ENCODE results near the gene KRT77. TPM values are rescaled to one million over a fixed set of nuclear protein-coding genes. Genes with fewer than 3 reads are reported as not detected.

Gene KRT77
- total and polyA plus RNA-seq, 2 experiments from 2014 or later, result not detected

GRCh38 chr12:52682938-52683574, 20.3 kb downstream of the KRT77 start:
- no peak overlapping the region for H3K27ac Mint-ChIP-seq
- H3K27me3 Mint-ChIP-seq (ENCODE audit: insufficient read depth, low read depth, poor library complexity), result peaks cover 3% of the 10 kb centered on the region
- ATAC-seq (no peak), DNase-seq (ENCODE audit: low spot score) (no peak)
- Histone ChIP-seq H3K9me2 (ENCODE audit: insufficient read depth) (peaks cover 9% of the 10 kb centered on the region; the same call in 1 of the 2 replicates), H3K27ac (ENCODE audit: low read depth) (no peak overlapping the region), H2AFZ (no peak overlapping the region), H3K36me3 (ENCODE audit: insufficient read depth) (no peaks in the 10 kb centered on the region), H3K4me2 (no peak overlapping the region), H3K4me3 (no peak overlapping the region), H3K79me2 (replicated peaks; ENCODE audit: insufficient read depth) (no peaks in the 10 kb centered on the region), H3F3A (replicated peaks; ENCODE audit: low read depth) (no peaks in the 10 kb centered on the region), H3K27me3 (ENCODE audit: insufficient read depth) (no peaks in the 10 kb centered on the region), H4K20me1 (replicated peaks; ENCODE audit: insufficient read depth) (no peaks in the 10 kb centered on the region), H3K4me1 (ENCODE audit: insufficient read depth) (no peaks in the 10 kb centered on the region)
- H3K4me1 Mint-ChIP-seq, result no peaks in the 10 kb centered on the region; the same call in 2 of the 3 replicates
- H3K36me3 Mint-ChIP-seq (ENCODE audit: low read depth), result no peaks in the 10 kb centered on the region
- no peak overlapping the region for H3K4me3 Mint-ChIP-seq
- H3K9me3 Mint-ChIP-seq, result no peaks in the 10 kb centered on the region
- TF ChIP-seq, protein P1, sequence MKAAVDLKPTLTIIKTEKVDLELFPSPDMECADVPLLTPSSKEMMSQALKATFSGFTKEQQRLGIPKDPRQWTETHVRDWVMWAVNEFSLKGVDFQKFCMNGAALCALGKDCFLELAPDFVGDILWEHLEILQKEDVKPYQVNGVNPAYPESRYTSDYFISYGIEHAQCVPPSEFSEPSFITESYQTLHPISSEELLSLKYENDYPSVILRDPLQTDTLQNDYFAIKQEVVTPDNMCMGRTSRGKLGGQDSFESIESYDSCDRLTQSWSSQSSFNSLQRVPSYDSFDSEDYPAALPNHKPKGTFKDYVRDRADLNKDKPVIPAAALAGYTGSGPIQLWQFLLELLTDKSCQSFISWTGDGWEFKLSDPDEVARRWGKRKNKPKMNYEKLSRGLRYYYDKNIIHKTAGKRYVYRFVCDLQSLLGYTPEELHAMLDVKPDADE (IDR thresholded peaks at IDR 0.05), result no peak
- no peak for TF ChIP-seq ZNF114 (CRISPR knock-in tag; IDR thresholded peaks at IDR 0.05)

DNA sequence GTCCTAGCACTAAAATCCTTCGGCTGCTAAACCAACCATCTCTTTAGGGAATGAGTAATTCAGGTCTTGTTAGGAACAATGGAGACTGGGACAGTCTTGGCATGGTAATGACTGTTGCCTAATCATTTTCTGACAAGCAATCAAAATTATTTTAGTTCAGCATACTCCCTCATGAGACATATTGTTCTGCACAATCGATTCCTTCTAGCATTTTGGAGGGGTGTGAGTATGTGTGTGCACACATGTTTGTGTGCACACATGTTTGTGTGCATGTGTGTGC, 21.0 kb downstream of the KRT77 start:
- no peak for TF ChIP-seq NANOG (IDR thresholded peaks at IDR 0.05; ENCODE audit: borderline replicate concordance)
- no peak for TF ChIP-seq CREB1 (CRISPR knock-in tag; IDR thresholded peaks at IDR 0.05; ENCODE audit: low read depth)
- TF ChIP-seq JUNB (IDR thresholded peaks at IDR 0.05; ENCODE audit: unreplicated experiment), result no peak
- TF ChIP-seq ZNF114 (CRISPR knock-in tag; IDR thresholded peaks at IDR 0.05), result no peak
- no peaks in the 10 kb centered on the region for H3K27me3 ChIP-seq (ENCODE audit: insufficient read depth)
- H3K27ac Mint-ChIP-seq, result no peak overlapping the region
- H3K36me3 ChIP-seq (ENCODE audit: insufficient read depth), result no peaks in the 10 kb centered on the region
- no peaks in the 10 kb centered on the region for H3K4me1 ChIP-seq (ENCODE audit: insufficient read depth)
- no peaks in the 10 kb centered on the region for H3K27me3 Mint-ChIP-seq (ENCODE audit: insufficient read depth, low read depth, poor library complexity)
- H3K4me2 ChIP-seq, result no peak overlapping the region
- no peak overlapping the region for H2AFZ ChIP-seq
- H3K27ac ChIP-seq (ENCODE audit: low read depth), result no peak overlapping the region
- H3K9me3 Mint-ChIP-seq, result no peaks in the 10 kb centered on the region
- DNase-seq (ENCODE audit: low spot score) (no peak), ATAC-seq (no peak)
- H3K79me2 ChIP-seq (replicated peaks; ENCODE audit: insufficient read depth), result no peaks in the 10 kb centered on the region
- no peaks in the 10 kb centered on the region for H4K20me1 ChIP-seq (replicated peaks; ENCODE audit: insufficient read depth)
- no peak overlapping the region for H3K4me3 ChIP-seq
- no peaks in the 10 kb centered on the region; the same call in 2 of the 3 replicates for H3K4me1 Mint-ChIP-seq
- H3K9me2 ChIP-seq (ENCODE audit: insufficient read depth), result peaks cover 9% of the 10 kb centered on the region; the same call in 1 of the 2 replicates
- H3F3A ChIP-seq (replicated peaks; ENCODE audit: low read depth), result no peaks in the 10 kb centered on the region
- H3K36me3 Mint-ChIP-seq (ENCODE audit: low read depth), result no peaks in the 10 kb centered on the region
- H3K4me3 Mint-ChIP-seq, result no peak overlapping the region

GRCh38 chr12:52681526-52682380, 21.6 kb downstream of the KRT77 start:
- H2AFZ ChIP-seq, result no peak overlapping the region
- H3K27ac ChIP-seq (ENCODE audit: low read depth), result no peak overlapping the region
- no peaks in the 10 kb centered on the region for H3F3A ChIP-seq (replicated peaks; ENCODE audit: low read depth)
- Mint-ChIP-seq H3K27me3 (ENCODE audit: insufficient read depth, low read depth, poor library complexity) (no peaks in the 10 kb centered on the region), H3K4me1 (no peaks in the 10 kb centered on the region; the same call in 2 of the 3 replicates), H3K9me3 (no peaks in the 10 kb centered on the region), H3K36me3 (ENCODE audit: low read depth) (no peaks in the 10 kb centered on the region), H3K27ac (no peak overlapping the region), H3K4me3 (no peak overlapping the region)
- DNase-seq (ENCODE audit: low spot score) (no peak), ATAC-seq (no peak)
- H3K36me3 ChIP-seq (ENCODE audit: insufficient read depth), result no peaks in the 10 kb centered on the region
- no peak overlapping the region for H3K4me2 ChIP-seq
- no peaks in the 10 kb centered on the region for H3K79me2 ChIP-seq (replicated peaks; ENCODE audit: insufficient read depth)
- H3K27me3 ChIP-seq (ENCODE audit: insufficient read depth), result no peaks in the 10 kb centered on the region
- H3K4me3 ChIP-seq, result no peak overlapping the region
- H3K9me2 ChIP-seq (ENCODE audit: insufficient read depth), result peaks cover 9% of the 10 kb centered on the region; the same call in 1 of the 2 replicates
- no peaks in the 10 kb centered on the region for H4K20me1 ChIP-seq (replicated peaks; ENCODE audit: insufficient read depth)
- no peaks in the 10 kb centered on the region for H3K4me1 ChIP-seq (ENCODE audit: insufficient read depth)
- no peak for TF ChIP-seq JUNB (IDR thresholded peaks at IDR 0.05; ENCODE audit: unreplicated experiment)
- TF ChIP-seq, protein P2, sequence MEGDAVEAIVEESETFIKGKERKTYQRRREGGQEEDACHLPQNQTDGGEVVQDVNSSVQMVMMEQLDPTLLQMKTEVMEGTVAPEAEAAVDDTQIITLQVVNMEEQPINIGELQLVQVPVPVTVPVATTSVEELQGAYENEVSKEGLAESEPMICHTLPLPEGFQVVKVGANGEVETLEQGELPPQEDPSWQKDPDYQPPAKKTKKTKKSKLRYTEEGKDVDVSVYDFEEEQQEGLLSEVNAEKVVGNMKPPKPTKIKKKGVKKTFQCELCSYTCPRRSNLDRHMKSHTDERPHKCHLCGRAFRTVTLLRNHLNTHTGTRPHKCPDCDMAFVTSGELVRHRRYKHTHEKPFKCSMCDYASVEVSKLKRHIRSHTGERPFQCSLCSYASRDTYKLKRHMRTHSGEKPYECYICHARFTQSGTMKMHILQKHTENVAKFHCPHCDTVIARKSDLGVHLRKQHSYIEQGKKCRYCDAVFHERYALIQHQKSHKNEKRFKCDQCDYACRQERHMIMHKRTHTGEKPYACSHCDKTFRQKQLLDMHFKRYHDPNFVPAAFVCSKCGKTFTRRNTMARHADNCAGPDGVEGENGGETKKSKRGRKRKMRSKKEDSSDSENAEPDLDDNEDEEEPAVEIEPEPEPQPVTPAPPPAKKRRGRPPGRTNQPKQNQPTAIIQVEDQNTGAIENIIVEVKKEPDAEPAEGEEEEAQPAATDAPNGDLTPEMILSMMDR (conservative IDR thresholded peaks at IDR 0.05; ENCODE audit: low read depth in 2 of 2), result no peak
- TF ChIP-seq POLR2AphosphoS5 (IDR thresholded peaks at IDR 0.05; ENCODE audit: low read depth), result no peak

Measured in GM23338 (cell line).